Stimulated activated CD8-positive, alpha-beta memory T cell treated with anti-CD3 and anti-CD28 coated beads, Interleukin-4, amount 100 ng/mL, for 4 hours (primary cell): ENCODE measurements around the gene FAM3D.

ENCODE experiments used
- DNase-seq, 2 donors: peaks; one replicate each; pipeline ENCODE4 v3.0.0-alpha.2; 2020; ENCODE audit warnings: low read depth in 2 of 2, low spot score in 1 of 2

FAM3D gene

GRCh38 chr3:58627941-58628340, 38.6 kb downstream of the FAM3D start:
- DNase-seq, result no peak

- DNase-seq, result no peak
Observed at GRCh38 chr3:58627570-58627885, 39.0 kb downstream of the FAM3D start.

- no peak for DNase-seq
Observed at GRCh38 chr3:58626841-58627569, 39.6 kb downstream of the FAM3D start.

GRCh38 chr3:58625196-58625824, 41.3 kb downstream of the FAM3D start:
- no peak for DNase-seq

GRCh38 chr3:58624550-58624949, 42.0 kb downstream of the FAM3D start:
- DNase-seq, result no peak

- DNase-seq, result no peak
Observed at GRCh38 chr3:58623961-58624360, 42.6 kb downstream of the FAM3D start.

- no peak for DNase-seq
Observed at GRCh38 chr3:58623478-58623877, 43.1 kb downstream of the FAM3D start.

GRCh38 chr3:58622892-58623291, 43.7 kb downstream of the FAM3D start:
- no peak for DNase-seq

GRCh38 chr3:58622436-58622835, 44.1 kb downstream of the FAM3D start:
- DNase-seq, result no peak

GRCh38 chr3:58621086-58621830, 45.3 kb downstream of the FAM3D start:
- no peak for DNase-seq

GRCh38 chr3:58620421-58620820, 46.2 kb downstream of the FAM3D start:
- no peak for DNase-seq

GRCh38 chr3:58617338-58617761, 49.2 kb downstream of the FAM3D start:
- DNase-seq, result no peak

GRCh38 chr3:58613236-58614132, 53.1 kb downstream of the FAM3D start:
- no peak for DNase-seq

GRCh38 chr3:58612830-58613229, 53.7 kb downstream of the FAM3D start:
- no peak for DNase-seq

- DNase-seq, result no peak
Observed at GRCh38 chr3:58609990-58610389, 56.6 kb downstream of the FAM3D start.

- DNase-seq, result no peak
Observed at GRCh38 chr3:58608648-58609047, 57.9 kb downstream of the FAM3D start.

GRCh38 chr3:58607816-58608215, 58.8 kb downstream of the FAM3D start:
- DNase-seq, result no peak

- no peak for DNase-seq
Observed at GRCh38 chr3:58606693-58607092, 59.9 kb downstream of the FAM3D start.

GRCh38 chr3:58604031-58604430, 62.5 kb downstream of the FAM3D start:
- no peak for DNase-seq

GRCh38 chr3:58603606-58604005, 63.0 kb downstream of the FAM3D start:
- no peak for DNase-seq

- DNase-seq, result no peak
Observed at GRCh38 chr3:58597770-58598310, 68.7 kb downstream of the FAM3D start.
